GM12801 (cell line): Measurements from ENCODE around the gene BRD3OS.

Experiments
- TF ChIP-seq, protein P1 (sequence below): IDR thresholded peaks from one replicate; pipeline ENCODE4 v1.5.1; 2011; ENCODE audit warnings: control low read depth; ENCODE audit not compliant: insufficient read length; ENCODE audit errors: extremely low read depth

The BRD3OS gene

GRCh38 chr9:134029248-134030226, 4.3 kb downstream of the BRD3OS start:
- TF ChIP-seq, protein P1, sequence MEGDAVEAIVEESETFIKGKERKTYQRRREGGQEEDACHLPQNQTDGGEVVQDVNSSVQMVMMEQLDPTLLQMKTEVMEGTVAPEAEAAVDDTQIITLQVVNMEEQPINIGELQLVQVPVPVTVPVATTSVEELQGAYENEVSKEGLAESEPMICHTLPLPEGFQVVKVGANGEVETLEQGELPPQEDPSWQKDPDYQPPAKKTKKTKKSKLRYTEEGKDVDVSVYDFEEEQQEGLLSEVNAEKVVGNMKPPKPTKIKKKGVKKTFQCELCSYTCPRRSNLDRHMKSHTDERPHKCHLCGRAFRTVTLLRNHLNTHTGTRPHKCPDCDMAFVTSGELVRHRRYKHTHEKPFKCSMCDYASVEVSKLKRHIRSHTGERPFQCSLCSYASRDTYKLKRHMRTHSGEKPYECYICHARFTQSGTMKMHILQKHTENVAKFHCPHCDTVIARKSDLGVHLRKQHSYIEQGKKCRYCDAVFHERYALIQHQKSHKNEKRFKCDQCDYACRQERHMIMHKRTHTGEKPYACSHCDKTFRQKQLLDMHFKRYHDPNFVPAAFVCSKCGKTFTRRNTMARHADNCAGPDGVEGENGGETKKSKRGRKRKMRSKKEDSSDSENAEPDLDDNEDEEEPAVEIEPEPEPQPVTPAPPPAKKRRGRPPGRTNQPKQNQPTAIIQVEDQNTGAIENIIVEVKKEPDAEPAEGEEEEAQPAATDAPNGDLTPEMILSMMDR, result no peak

- TF ChIP-seq, protein P1, result no peak
Observed at GRCh38 chr9:134030821-134031470, 5.7 kb downstream of the BRD3OS start.

DNA sequence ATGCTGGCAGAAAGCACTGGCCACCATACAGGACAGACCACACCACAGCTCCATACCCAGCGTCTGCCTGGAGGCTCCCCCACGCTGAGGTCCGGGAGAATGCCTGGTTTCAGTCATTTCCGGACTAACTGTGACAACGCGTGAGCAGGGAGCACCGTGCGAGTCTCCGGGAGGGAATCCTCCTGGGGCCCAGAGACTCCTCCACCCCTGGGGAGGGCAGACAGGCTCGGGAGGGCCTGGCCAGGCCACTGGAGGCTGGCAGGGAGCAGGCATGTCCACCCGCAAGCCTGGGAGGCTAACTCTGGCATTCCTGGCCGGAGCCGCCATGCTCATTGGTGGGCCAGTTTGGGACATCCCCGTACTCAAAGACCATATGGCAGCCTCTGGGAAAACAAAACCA, 6.5 kb downstream of the BRD3OS start:
- TF ChIP-seq, protein P1, result no peak

GRCh38 chr9:134032456-134033222, 7.4 kb downstream of the BRD3OS start:
- TF ChIP-seq, protein P1, result no peak

DNA sequence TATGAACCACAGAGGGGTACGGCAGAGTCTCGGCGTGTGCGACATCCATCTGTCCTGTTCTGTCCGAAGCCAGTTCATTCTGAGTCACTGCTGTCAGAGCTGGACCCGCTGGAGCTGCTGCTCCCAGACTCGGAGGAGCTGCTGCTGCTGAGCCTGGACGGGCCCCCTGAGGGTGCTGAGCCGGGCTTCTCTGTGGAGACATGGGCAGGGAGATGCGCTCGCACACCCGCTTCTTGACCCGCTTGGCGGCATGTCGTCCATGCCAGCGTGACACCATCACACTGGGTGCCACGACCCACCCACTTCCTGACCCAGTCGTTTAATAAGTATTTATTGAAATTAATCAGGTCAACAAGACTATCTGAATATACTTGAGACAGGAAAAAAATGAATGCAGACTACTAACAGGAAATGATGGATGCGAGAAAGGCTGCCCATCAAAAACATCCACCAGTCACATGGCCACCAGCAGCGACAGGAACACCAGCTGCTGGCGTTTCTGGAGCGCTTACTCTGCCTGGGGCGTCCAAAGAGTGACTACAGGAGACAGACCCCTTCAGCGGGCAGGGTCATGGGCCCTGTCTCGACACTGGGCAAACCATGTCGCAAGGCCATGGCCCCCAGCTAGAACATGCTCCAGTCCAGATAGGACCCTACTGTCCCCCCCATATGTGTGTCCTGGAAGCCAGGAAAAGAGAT, 8.4 kb downstream of the BRD3OS start:
- TF ChIP-seq, protein P1, result no peak

GRCh38 chr9:134034215-134035040, 9.1 kb downstream of the BRD3OS start:
- TF ChIP-seq, protein P1, result no peak
